Loucy (cell line): ENCODE data around the gene RBM33.

Experiments
- H2AFZ ChIP-seq: fragments of 200-600 bp; sonication (generic); 2 replicates; pipeline ENCODE4 v1.6.0; 2016; ENCODE audit warnings: antibody characterized with exemption, mild to moderate bottlenecking, low read length, moderate library complexity
- H3F3A ChIP-seq: fragments of 200-600 bp; 2 replicates; pipeline ENCODE4 v1.6.0; 2016; ENCODE audit warnings: antibody characterized with exemption, low read depth, mild to moderate bottlenecking
- H3K27me3 ChIP-seq: fragments of 200-600 bp; sonication (generic); 2 replicates; pipeline ENCODE4 v1.6.1; 2014; ENCODE audit warnings: low read length, mild to moderate bottlenecking; ENCODE audit not compliant: insufficient read depth, poor library complexity, severe bottlenecking
- H3K36me3 ChIP-seq: fragments of 200-600 bp; sonication (generic); 2 replicates; pipeline ENCODE4 v1.6.1; 2016; ENCODE audit warnings: low read length; ENCODE audit not compliant: insufficient read depth
- H3K4me1 ChIP-seq: fragments of 200-600 bp; sonication (generic); 2 replicates; pipeline ENCODE4 v1.5.1; 2014; ENCODE audit warnings: low read length, mild to moderate bottlenecking; ENCODE audit not compliant: insufficient read depth, poor library complexity, severe bottlenecking
- H3K4me2 ChIP-seq: fragments of 200-600 bp; sonication (generic); 2 replicates; pipeline ENCODE4 v1.6.0; 2014; ENCODE audit warnings: antibody characterized with exemption, low read length, low read depth, mild to moderate bottlenecking; ENCODE audit not compliant: poor library complexity, severe bottlenecking
- H3K4me3 ChIP-seq: fragments of 200-600 bp; sonication (generic); 2 replicates; pipeline ENCODE4 v1.5.1; 2014; ENCODE audit warnings: low read length, mild to moderate bottlenecking, mixed read lengths; ENCODE audit not compliant: poor library complexity, severe bottlenecking
- H3K79me2 ChIP-seq: fragments of 200-600 bp; sonication (generic); 2 replicates; pipeline ENCODE4 v1.6.1; 2014; ENCODE audit warnings: low read length; ENCODE audit not compliant: insufficient read depth
- H3K9ac ChIP-seq: fragments of 200-600 bp; sonication (generic); 2 replicates; pipeline ENCODE4 v1.6.0; 2014; ENCODE audit warnings: mild to moderate bottlenecking, low read depth, low read length, moderate library complexity; ENCODE audit not compliant: poor library complexity, severe bottlenecking
- H3K9me2 ChIP-seq: fragments of 200-600 bp; sonication (generic); replicated peaks from 2 replicates; pipeline ENCODE4 v1.6.1; 2016; ENCODE audit warnings: low read depth, low read length, mixed read lengths
- H3K9me3 ChIP-seq: fragments of 200-600 bp; sonication (generic); 2 replicates; pipeline ENCODE4 v1.6.1; 2014; ENCODE audit warnings: mild to moderate bottlenecking, antibody characterized with exemption, low read length, low read depth; ENCODE audit not compliant: insufficient read depth
- H4K20me1 ChIP-seq: fragments of 200-600 bp; sonication (generic); 2 replicates; pipeline ENCODE4 v1.6.0; 2014; ENCODE audit warnings: antibody characterized with exemption, low read length, mild to moderate bottlenecking; ENCODE audit not compliant: insufficient read depth, poor library complexity, severe bottlenecking
- CTCF ChIP-seq: fragments of 200-600 bp; sonication (generic); conservative IDR thresholded peaks from 2 replicates; pipeline ENCODE4 v1.5.1; 2014; ENCODE audit warnings: mild to moderate bottlenecking, antibody characterized with exemption, low read length
- EZH2phosphoT487 ChIP-seq: fragments of 200-600 bp; IDR thresholded peaks from 2 replicates; pipeline ENCODE4 v1.6.1; 2018; ENCODE audit warnings: antibody characterized with exemption, mild to moderate bottlenecking, moderate library complexity, borderline replicate concordance

RBM33 gene

GRCh38 chr7:155818154-155818819 is 173.8 kb downstream of the RBM33 start:
- Histone ChIP-seq H3K4me3 (no peak overlapping the region), H3K4me2 (no peak overlapping the region), H2AFZ (no peak overlapping the region), H4K20me1 (no peaks in the 10 kb centered on the region), H3K4me1 (no peaks in the 10 kb centered on the region), H3K27me3 (no peaks in the 10 kb centered on the region), H3K9me2 (no peaks in the 10 kb centered on the region), H3K79me2 (no peaks in the 10 kb centered on the region), H3K9me3 (no peaks in the 10 kb centered on the region), H3K36me3 (no peaks in the 10 kb centered on the region), H3K9ac (no peak overlapping the region), H3F3A (no peaks in the 10 kb centered on the region)
- TF ChIP-seq EZH2phosphoT487 (no peak), CTCF (no peak)

GRCh38 chr7:155818820-155819168 is 174.3 kb downstream of the RBM33 start:
- Histone ChIP-seq H3K9me3 (no peaks in the 10 kb centered on the region), H3K27me3 (no peaks in the 10 kb centered on the region), H3K4me3 (no peak overlapping the region), H3K4me1 (no peaks in the 10 kb centered on the region), H3K4me2 (no peak overlapping the region), H2AFZ (no peak overlapping the region), H3K79me2 (no peaks in the 10 kb centered on the region), H3F3A (no peaks in the 10 kb centered on the region), H3K9ac (no peak overlapping the region), H3K36me3 (no peaks in the 10 kb centered on the region), H3K9me2 (no peaks in the 10 kb centered on the region), H4K20me1 (no peaks in the 10 kb centered on the region)
- no peak for TF ChIP-seq EZH2phosphoT487
- TF ChIP-seq CTCF: no peak

GRCh38 chr7:155819186-155819585 is 174.7 kb downstream of the RBM33 start:
- no peak for TF ChIP-seq CTCF
- TF ChIP-seq EZH2phosphoT487: no peak
- H3K4me1 ChIP-seq: no peaks in the 10 kb centered on the region
- H3F3A ChIP-seq: no peaks in the 10 kb centered on the region
- H3K9me3 ChIP-seq: no peaks in the 10 kb centered on the region
- no peak overlapping the region for H2AFZ ChIP-seq
- no peaks in the 10 kb centered on the region for H3K27me3 ChIP-seq
- H4K20me1 ChIP-seq: no peaks in the 10 kb centered on the region
- no peak overlapping the region for H3K4me3 ChIP-seq
- no peaks in the 10 kb centered on the region for H3K9me2 ChIP-seq
- H3K36me3 ChIP-seq: no peaks in the 10 kb centered on the region
- H3K79me2 ChIP-seq: no peaks in the 10 kb centered on the region
- H3K4me2 ChIP-seq: no peak overlapping the region
- H3K9ac ChIP-seq: no peak overlapping the region
